ENCODE results near the gene SIPA1.
"Not testable (repeated sequence)": the region's sequence is repeated elsewhere in the genome, so short reads cannot be mapped to it uniquely, and the experiment has no call there.

DNA sequence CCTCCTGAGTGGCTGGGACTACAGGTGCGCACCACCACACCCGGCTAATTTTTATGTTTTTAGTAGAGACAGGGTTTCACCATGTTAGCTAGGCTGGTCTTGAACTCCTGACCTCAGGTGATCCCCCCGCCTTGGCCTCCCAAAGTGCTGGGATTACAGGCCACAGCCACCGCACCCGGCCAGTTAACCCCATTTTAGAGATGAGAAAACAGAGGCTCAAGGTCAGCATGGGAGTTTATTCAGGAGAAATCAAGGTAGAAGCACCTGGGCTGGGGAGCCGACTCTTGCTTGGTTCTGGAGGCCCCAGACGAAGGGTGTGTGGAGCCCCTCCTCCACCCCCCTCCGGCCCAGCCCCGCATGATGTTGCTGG lies 1.3 kb downstream of the SIPA1 start:
- TF ChIP-seq, protein P1, sequence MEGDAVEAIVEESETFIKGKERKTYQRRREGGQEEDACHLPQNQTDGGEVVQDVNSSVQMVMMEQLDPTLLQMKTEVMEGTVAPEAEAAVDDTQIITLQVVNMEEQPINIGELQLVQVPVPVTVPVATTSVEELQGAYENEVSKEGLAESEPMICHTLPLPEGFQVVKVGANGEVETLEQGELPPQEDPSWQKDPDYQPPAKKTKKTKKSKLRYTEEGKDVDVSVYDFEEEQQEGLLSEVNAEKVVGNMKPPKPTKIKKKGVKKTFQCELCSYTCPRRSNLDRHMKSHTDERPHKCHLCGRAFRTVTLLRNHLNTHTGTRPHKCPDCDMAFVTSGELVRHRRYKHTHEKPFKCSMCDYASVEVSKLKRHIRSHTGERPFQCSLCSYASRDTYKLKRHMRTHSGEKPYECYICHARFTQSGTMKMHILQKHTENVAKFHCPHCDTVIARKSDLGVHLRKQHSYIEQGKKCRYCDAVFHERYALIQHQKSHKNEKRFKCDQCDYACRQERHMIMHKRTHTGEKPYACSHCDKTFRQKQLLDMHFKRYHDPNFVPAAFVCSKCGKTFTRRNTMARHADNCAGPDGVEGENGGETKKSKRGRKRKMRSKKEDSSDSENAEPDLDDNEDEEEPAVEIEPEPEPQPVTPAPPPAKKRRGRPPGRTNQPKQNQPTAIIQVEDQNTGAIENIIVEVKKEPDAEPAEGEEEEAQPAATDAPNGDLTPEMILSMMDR (IDR thresholded peaks at IDR 0.05) = not testable (repeated sequence)
- TF ChIP-seq POLR2A (IDR thresholded peaks at IDR 0.05) = not testable (repeated sequence)

Measured in ovary (tissue), 3 donors.